ENCODE results near the gene ABT1.

ABT1 gene

DNA sequence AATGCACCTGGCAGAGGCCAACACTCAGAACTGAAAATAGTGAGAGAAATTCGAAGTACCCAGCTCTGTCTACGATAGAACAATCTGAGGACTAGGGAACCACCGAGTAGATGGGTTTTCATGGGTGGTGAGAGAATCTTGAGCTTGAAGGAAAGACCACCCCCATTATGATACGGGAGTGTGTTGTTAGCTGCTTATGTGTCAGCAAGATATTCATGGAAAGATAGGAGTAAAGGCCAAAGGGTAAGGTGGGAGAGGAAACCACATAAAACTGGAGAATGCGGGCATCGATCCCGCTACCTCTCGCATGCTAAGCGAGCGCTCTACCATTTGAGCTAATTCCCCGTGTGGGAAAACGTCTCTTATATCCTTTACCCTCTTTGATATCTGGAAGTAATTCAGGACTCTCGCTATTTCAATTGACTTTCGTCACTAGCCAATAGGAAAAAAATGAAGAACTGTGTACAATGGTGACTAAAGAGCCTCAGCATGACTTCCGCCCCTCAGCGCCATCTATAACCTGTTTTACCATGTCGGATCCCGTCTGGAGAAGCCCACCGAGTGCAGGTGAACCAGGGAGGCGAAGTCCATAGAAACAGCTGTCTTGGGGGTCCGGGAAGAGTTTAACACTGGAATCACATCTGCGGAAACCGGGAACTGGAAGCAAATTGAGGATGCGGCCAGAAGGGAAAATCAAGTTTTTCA is 25.0 kb upstream of the ABT1 start:
- peak in 1 of 3 donors; percentile 33 for DNase-seq (ENCODE audit: low read depth in 3 of 3, low spot score in 1 of 3)

DNA sequence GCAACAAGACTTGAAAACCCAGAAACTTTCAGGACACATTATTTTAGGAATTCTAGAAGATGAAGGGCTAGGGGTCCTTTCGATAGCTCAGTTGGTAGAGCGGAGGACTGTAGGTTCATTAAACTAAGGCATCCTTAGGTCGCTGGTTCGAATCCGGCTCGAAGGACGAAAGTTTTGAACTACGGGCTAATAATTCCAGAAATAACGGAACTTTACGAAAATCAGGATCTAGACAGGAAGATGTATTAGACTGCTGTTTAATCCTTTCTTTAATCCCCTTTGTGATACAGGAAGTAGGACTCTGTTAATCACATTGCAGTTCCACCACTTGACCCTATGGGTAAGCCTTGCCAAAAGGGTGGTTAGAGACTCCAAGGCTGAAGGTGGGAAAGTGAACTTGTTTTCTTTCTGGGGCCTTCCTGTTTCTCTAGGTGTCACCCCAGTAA is 21.2 kb upstream of the ABT1 start:
- no peak for DNase-seq (ENCODE audit: low read depth in 3 of 3, low spot score in 1 of 3)

DNA sequence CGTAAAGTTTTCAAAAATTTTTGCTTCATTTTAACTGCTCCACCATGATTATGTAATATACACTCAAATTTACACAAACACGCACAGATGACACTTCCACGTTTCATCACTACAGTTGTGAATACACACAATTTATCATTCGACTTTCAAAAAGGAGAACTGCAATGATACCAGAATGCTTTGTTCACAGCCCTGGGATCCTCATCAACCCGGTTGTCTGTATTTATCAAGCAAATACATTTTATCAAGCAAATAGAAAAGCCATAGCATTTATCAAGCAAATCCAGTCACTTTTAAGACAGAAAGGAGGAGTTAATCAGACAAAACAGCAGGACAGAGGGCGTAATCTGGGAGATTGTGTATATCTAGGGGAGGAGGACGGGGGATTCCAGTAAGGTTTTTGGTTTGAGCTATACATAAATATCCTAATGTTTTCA is 20.3 kb upstream of the ABT1 start:
- DNase-seq (ENCODE audit: low read depth in 3 of 3, low spot score in 1 of 3): no peak

GRCh38 chr6:26576929-26577719 is 19.6 kb upstream of the ABT1 start:
- peak in 1 of 3 donors; percentile 52 for DNase-seq (ENCODE audit: low read depth in 3 of 3, low spot score in 1 of 3)

- no peak for DNase-seq (ENCODE audit: low read depth in 3 of 3, low spot score in 1 of 3)
Observed at GRCh38 chr6:26577720-26578072, 19.1 kb upstream of the ABT1 start.

GRCh38 chr6:26578279-26578678 is 18.5 kb upstream of the ABT1 start:
- no peak for DNase-seq (ENCODE audit: low read depth in 3 of 3, low spot score in 1 of 3)

DNA sequence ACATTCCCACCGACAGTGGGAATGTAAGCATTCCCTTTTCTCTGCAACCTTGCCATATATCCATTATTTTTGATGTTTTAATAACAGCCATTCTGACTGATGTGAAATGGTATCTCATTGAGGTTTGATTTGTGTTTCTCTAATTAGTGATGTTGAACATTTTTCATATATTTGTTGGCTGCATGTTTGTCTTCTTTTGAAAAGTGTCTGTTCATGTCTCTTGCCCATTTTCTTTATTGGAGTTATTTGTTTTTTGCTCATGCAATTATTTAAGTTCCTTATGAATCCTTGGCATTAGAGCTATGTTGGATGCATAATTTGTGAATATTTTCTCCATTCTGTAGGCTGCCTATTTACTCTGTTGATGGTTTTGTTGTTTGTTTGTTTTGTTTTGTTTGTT is 18.0 kb upstream of the ABT1 start:
- no peak for DNase-seq (ENCODE audit: low read depth in 3 of 3, low spot score in 1 of 3)

- DNase-seq (ENCODE audit: low read depth in 3 of 3, low spot score in 1 of 3): no peak
Observed at GRCh38 chr6:26581164-26581915, 15.4 kb upstream of the ABT1 start.

DNA sequence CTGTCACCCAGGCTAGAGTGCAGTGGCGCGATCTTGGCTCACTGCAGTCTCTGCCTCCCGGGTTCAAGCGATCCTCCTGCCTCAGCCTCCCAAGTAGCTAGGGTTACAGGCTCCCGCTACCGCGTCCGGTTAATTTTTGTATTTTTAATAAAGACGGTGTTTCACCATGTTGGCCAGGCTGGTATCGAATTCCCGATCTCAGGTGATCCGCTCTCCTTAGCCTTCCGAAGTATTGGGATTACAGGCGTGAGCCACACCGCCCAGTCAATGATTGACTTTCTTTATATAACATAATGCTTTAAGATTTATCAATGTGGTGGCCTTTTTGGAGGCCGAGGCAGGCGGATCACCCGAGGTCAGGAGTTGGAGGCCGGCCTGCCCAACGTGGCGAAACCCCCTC is 7.8 kb upstream of the ABT1 start:
- no peak for DNase-seq (ENCODE audit: low read depth in 3 of 3, low spot score in 1 of 3)

DNA sequence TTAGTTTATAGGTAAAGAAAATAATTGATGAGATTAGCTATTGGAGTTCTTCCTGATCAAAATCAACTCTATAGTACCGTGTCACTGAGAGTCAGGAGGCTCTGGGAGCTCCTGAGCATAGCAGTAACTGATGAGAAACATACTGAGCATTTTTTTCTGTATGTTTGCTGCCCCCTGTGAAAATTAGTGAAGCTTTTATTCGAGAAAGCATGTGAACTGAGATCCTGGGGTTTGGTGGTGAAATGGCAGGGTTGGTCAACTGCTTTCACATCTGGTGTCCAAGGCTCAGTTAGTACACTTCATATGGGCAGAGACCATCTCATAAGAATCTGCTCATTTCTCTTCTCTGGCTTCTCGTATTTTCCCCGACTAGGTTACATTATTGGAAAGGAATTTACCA is 4.1 kb upstream of the ABT1 start:
- no peak for DNase-seq (ENCODE audit: low read depth in 3 of 3, low spot score in 1 of 3)

DNA sequence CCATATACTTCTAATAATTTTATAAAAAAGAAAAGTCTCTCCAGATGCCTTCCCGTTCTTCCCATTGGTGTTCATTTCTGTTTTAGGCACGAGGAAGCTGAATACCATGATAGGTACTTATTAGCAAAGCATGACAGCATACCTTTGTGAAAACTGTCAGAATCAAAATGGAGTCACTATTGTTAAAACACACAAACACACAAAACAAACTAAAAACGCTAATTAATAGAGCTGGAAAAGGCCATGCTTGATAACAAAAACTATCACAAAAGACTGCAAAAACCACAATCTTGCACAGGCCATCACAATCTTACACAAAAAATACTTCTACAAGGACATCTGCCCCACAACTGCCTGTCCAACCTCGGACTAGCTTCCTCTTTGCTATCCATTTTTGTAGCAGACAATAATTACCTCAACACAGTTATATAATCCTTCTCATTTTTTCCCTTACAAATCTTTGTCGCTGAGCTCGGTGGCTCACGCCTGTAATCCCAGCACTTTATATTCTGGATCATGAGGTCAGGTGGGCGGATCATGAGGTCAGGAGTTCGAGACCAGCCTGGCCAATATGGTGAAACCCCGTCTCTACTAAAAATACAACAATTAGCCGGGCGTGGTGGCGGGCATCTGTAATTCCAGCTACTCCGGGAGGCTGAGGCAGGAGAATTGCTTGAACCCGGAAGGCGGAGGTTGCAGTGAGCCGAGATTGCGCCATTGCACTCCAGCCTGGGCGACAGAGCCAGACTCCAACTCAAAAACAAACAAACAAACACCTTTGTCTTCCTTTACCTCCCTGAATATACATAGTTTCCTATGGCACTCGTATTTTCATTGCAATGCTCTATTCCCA is 3.2 kb upstream of the ABT1 start:
- no peak for DNase-seq (ENCODE audit: low read depth in 3 of 3, low spot score in 1 of 3)

DNA sequence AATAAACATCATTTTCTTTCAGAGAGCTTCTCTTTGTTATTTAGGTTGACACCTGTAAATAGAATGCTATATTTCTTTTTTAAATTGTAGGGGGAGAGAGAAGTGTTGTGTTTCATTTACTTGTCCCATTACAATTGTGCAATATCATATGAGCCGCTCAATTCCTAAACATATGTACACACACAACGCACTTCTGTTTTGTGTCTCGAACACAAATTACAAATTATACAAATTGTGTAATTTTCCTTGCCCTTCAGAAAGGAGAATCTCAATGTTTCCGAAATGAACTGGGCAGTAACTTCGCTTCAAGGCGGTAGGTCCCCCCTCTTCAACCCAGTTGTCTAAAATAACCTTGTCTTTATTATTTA is 2.6 kb upstream of the ABT1 start:
- DNase-seq (ENCODE audit: low read depth in 3 of 3, low spot score in 1 of 3): no peak

DNA sequence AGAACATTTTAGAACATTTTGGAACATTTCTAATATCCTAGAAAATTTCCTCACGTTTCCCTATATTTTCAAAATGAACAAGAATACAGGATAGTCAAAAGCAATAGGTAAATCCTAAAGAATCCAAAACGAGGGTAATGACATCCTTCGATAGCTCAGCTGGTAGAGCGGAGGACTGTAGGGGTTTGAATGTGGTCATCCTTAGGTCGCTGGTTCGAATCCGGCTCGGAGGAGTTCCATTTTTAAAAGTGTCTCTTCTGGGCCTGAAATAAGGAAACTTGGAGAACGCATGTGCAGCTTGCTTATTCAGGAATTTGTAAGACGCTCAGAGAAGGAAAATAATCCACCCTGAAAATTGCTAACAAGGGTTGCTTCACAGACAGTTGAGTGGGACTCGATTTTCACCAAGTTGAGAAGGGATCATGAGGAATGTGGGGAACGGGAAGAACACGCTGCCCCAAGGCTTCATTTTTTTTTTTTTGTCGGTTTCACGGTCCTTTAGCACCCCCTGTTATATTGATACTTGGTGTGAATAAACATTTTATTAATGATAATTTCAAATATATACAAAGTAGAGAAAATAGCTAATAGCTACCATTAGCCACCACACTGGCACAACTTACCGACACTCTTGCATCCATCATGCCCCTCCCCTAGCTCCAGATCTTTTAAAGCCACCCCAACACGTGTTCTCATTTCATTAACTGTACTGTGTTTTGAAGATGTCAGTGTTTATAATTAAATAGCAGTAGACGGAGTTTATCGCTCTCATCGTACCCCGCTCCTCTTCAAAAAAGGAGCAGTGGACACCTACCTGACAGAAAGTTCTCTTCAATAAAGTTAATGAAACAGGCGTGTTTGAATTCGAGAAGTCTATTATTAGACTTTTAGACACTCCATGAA is 1.8 kb upstream of the ABT1 start:
- DNase-seq (ENCODE audit: low read depth in 3 of 3, low spot score in 1 of 3): no peak

DNA sequence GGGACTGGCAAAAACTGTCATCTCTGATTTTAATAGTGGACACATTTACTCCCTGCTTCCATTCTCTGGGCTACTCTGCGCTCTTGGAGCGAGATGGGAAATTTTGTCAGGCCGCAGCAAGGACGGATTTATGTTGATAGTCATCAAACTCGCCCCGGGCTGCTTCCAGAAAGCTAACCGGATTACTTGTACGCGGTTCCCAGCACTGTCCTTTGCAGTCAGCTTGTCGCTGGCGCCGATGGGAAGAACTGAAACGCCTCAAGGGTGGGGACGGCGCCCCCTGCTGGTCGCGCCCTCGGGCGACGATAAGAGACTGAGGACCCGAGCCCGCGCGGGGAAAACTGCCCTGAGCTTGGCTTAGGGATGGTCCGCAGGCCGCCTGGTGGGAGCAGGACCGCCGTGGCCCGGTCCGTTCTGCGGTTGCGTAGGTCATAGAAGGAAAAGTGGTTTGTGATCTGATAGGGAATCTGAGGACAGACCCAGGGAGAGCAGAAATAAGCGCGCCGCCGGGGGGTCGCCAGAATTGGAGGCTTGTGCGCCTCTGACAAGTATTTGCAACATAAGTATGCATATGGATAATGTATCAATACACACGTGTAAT is 984 bp upstream of the ABT1 start:
- peak; percentile 59 to 86 (median 69) for DNase-seq (ENCODE audit: low read depth in 3 of 3, low spot score in 1 of 3)

DNA sequence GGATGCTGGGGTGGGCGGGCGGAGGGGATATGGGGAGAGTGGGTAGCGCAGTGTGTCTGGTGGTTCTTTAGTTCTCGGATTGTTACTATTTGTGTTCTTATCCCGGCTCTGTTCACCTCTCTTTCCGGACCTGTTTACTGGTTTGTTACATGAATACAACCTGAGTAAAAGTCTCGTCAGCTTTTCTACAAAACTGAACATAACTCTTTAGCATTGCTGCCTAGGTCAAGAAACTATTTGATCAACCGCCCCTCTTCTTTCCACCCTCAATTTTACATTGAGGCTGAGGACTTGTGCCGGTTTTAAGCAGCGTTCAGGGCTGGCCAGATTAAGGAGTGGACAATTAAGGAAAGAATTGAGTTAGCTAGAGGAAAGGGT is 625 bp downstream of the ABT1 start:
- no peak for DNase-seq (ENCODE audit: low read depth in 3 of 3, low spot score in 1 of 3)

DNA sequence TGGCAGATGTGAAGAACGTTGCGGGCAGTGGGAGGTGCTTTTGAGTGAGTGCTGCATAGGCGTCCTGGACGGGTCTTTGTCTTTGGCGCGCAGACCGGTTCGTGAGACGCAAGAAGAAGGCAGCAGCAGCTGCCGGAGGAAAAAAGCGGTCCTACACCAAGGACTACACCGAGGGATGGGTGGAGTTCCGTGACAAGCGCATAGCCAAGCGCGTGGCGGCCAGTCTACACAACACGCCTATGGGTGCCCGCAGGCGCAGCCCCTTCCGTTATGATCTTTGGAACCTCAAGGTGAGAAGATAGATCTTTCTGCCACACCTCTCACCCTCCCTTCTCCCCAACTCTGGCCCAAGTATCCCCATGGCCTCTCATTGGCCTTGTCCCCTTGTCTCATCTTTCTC is 1.1 kb downstream of the ABT1 start:
- no peak for DNase-seq (ENCODE audit: low read depth in 3 of 3, low spot score in 1 of 3)

GRCh38 chr6:26598267-26598666 is 1.5 kb downstream of the ABT1 start:
- no peak for DNase-seq (ENCODE audit: low read depth in 3 of 3, low spot score in 1 of 3)

GRCh38 chr6:26599134-26599533 is 2.4 kb downstream of the ABT1 start:
- DNase-seq (ENCODE audit: low read depth in 3 of 3, low spot score in 1 of 3): no peak

DNA sequence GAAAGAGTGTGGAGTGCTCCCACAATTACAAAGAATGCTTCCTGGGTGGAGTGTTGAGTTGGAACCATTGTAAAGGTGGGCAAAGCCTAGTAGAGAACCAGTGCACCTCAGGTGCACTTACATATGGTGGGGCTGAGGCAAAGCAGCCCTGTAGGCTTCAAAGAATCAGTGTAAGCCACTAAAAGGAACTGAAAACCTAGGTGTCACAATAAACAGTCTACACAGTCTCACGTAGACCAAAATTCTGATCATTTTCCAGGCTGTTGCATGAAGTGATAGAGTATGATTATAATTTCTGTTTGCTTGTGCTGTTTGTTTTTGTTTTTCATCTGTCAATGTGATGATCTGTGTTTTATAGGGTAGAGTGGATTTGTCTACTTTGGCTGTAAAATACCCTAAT is 2.8 kb downstream of the ABT1 start:
- no peak for DNase-seq (ENCODE audit: low read depth in 3 of 3, low spot score in 1 of 3)

- no peak for DNase-seq (ENCODE audit: low read depth in 3 of 3, low spot score in 1 of 3)
Observed at GRCh38 chr6:26600759-26601158, 4.0 kb downstream of the ABT1 start.
